Measurements from ENCODE around the gene CABP1. TPM values are rescaled to one million over a fixed set of nuclear protein-coding genes. Genes with fewer than 3 reads are reported as not detected.

The CABP1 gene
- total and polyA plus RNA-seq, 10 of the 15 experiments (the other 5 are each of a cell fraction or from before 2014, with no cell fraction given), result 0.16 to 2.4 (median 0.80) TPM; not detected in 2

- TF ChIP-seq ZBTB11 (CRISPR knock-in tag; IDR thresholded peaks at IDR 0.05) (no peak), KLF5 (IDR thresholded peaks at IDR 0.05; ENCODE audit: partially characterized antibody) (no peak)
These were observed 5.6 kb downstream of the CABP1 start (continued) for GRCh38 chr12:120646044-120646443.

- H3K36me3 ChIP-seq (ENCODE audit: control insufficient read depth in 2 of 2, insufficient read depth in 2 of 2, low read length in 1 of 2), result no peaks in the 10 kb centered on the region
- ChIA-PET CTCF (interaction anchor here (0.7 to 14.4 kb wide), 32 partner anchors 11 to 452 kb away, joined by 3 to 454 read pairs (median 5); partner anchors contain the start of genes MLEC, POP5 and UNC119B), POLR2A (interaction anchor here (1.1 to 4.2 kb wide), 5 partner anchors 10 to 64 kb away, joined by 3 to 46 read pairs (median 23); partner anchors contain the start of genes MLEC and UNC119B), RAD21 (ENCODE audit: unreplicated experiment) (interaction anchor here (0.9 to 7.3 kb wide), 16 partner anchors 11 to 325 kb away, joined by 3 to 144 read pairs (median 12); partner anchors contain the start of genes COQ5, MLEC, POP5 and UNC119B), SMC1A (ENCODE audit: uncharacterized antibody, unreplicated experiment) (interaction anchor here (0.5 to 8.8 kb wide), 18 partner anchors 10 to 811 kb away, joined by 3 to 167 read pairs (median 6); partner anchors contain the start of genes MLEC, POP5 and UNC119B)
- H4K20me1 ChIP-seq (ENCODE audit: control insufficient read depth, insufficient read depth), result no peaks in the 10 kb centered on the region
- in situ Hi-C loops (cut with MboI), result loop anchor here (5.0 kb wide), 2 partner anchors 65 to 325 kb away; partner anchors contain the start of gene UNC119B
- no TSS peak for BruUV-seq (replicated peaks)
- H2AFZ ChIP-seq (ENCODE audit: control insufficient read depth, low read depth, low read length), result no peak overlapping the region
- peaks cover 19% of the 10 kb centered on the region for H3K4me1 ChIP-seq (ENCODE audit: control insufficient read depth, insufficient read depth, low read length)
- no peak overlapping the region for H3K4me2 ChIP-seq (ENCODE audit: control insufficient read depth, insufficient read depth)
- DNase-seq (ENCODE audit: low read depth, low spot score) (no peak), FAIRE-seq (no peak), ATAC-seq (no peak; the same call in 2 of the 3 replicates)
- H3K4me3 ChIP-seq, result no peak overlapping the region
- TF ChIP-seq SRF (IDR thresholded peaks at IDR 0.05; ENCODE audit: low read depth in 2 of 2, low read length in 2 of 2) (no peak), BMI1 (IDR thresholded peaks at IDR 0.05; ENCODE audit: borderline replicate concordance) (no peak), RUNX3 (IDR thresholded peaks at IDR 0.05; ENCODE audit: low read length) (no peak), MXI1 (IDR thresholded peaks at IDR 0.05; ENCODE audit: low read depth, low read length) (0 out of 2 replicates have a peak, but pooled peaks have one; percentile 4)
- intact Hi-C loops (cut with micrococcal nuclease; ENCODE audit: unreplicated experiment), result loop anchor here (1.0 to 5.0 kb wide), 4 partner anchors 65 to 465 kb away; partner anchors contain the start of gene POP5
- no peak overlapping the region for H3K27ac ChIP-seq (ENCODE audit: control insufficient read depth, insufficient read depth)
- no peak overlapping the region for H3K9ac ChIP-seq (ENCODE audit: control insufficient read depth, insufficient read depth, low read length)
- 78% methylated on average over 12 of the region's 13 CpGs for WGBS (ENCODE audit: insufficient coverage, insufficient replicate concordance, low lambda C conversion rate, missing lambda C conversion rate)
- H3K27me3 ChIP-seq (replicated peaks in 1 of 2; ENCODE audit: control insufficient read depth in 2 of 2, insufficient read depth in 2 of 2, low read length in 1 of 2), result peaks cover 0 to 2% of the 10 kb centered on the region in 2 experiments; a peak in 2 of 4 replicates
- no peaks in the 10 kb centered on the region for H3K9me3 ChIP-seq (replicated peaks; ENCODE audit: control insufficient read depth, insufficient read depth, low read length)
- no peaks in the 10 kb centered on the region for H3K79me2 ChIP-seq (ENCODE audit: control insufficient read depth, insufficient read depth, low read length)
These were observed 6.9 kb downstream of the CABP1 start for GRCh38 chr12:120647375-120647755.
